Fibroblast of villous mesenchyme (primary cell): Measurements from ENCODE around the gene JHY. TPM values are rescaled to one million over a fixed set of nuclear protein-coding genes. Genes with fewer than 3 reads are reported as not detected.

ENCODE experiments used
- DNase-seq: peaks from one replicate; pipeline ENCODE4 v3.0.0-alpha.2; 2010; ENCODE audit warnings: low read depth
- H3K4me3 ChIP-seq: 2 replicates; pipeline ENCODE4 v1.5.1; 2011; ENCODE audit warnings: low read depth, mild to moderate bottlenecking, low read length
- total RNA-seq: library from RNA; depleted of rRNA; stranded (reverse); fragments of >200 nt; gene quantifications from 2 replicates; pipeline ENCODE4 v1.2.3, GENCODE V29; 2012
- TF ChIP-seq, protein P1 (sequence below): IDR thresholded peaks from 2 replicates; pipeline ENCODE4 v1.5.1; 2012; ENCODE audit warnings: low read depth, mild to moderate bottlenecking, low read length; ENCODE audit not compliant: insufficient read depth

JHY gene
- total RNA-seq, 1 donor = 5.2 TPM

DNA sequence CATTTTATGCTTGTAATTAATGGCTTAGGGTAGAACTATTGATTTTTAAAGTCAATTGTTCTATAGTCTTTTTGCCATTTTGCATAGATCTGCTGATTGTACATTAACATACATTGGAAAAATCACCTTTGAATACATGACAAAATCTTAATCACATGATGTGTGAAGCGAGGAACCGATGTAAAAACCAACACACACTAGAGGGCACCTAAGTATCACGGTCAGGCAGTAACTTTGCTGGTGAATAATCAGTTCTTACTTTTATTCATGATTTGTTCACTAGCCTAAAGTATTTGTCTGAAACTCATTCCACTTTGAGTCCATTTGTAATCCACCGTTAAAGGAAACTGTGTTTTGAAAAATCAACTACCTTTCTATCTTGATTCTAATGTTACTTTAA lies 28.2 kb downstream of the JHY start:
- TF ChIP-seq, protein P1, sequence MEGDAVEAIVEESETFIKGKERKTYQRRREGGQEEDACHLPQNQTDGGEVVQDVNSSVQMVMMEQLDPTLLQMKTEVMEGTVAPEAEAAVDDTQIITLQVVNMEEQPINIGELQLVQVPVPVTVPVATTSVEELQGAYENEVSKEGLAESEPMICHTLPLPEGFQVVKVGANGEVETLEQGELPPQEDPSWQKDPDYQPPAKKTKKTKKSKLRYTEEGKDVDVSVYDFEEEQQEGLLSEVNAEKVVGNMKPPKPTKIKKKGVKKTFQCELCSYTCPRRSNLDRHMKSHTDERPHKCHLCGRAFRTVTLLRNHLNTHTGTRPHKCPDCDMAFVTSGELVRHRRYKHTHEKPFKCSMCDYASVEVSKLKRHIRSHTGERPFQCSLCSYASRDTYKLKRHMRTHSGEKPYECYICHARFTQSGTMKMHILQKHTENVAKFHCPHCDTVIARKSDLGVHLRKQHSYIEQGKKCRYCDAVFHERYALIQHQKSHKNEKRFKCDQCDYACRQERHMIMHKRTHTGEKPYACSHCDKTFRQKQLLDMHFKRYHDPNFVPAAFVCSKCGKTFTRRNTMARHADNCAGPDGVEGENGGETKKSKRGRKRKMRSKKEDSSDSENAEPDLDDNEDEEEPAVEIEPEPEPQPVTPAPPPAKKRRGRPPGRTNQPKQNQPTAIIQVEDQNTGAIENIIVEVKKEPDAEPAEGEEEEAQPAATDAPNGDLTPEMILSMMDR = peak; percentile 38
- DNase-seq = peak; percentile 48
- H3K4me3 ChIP-seq = no peak overlapping the region

DNA sequence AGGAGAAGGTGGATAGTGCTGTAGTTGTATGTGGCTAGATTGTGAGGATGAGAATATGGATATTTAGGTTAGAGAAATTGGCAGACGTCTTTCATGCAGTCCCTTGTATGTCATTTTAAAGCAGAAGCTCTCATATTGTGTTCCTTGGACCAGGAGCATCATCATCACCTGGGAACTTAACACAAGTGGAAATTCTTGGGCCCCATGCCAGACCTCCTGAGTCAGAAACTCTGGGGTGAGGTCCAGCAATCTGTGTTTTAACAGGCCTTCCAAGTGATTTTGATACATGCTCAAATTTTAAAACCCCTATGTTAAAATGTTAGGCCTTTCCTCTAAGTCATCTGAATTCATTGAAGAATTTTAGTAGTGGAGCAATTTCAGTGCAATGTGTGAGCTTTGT lies 34.8 kb downstream of the JHY start:
- no peak overlapping the region for H3K4me3 ChIP-seq
- no peak for DNase-seq
- TF ChIP-seq, protein P1 = no peak

DNA sequence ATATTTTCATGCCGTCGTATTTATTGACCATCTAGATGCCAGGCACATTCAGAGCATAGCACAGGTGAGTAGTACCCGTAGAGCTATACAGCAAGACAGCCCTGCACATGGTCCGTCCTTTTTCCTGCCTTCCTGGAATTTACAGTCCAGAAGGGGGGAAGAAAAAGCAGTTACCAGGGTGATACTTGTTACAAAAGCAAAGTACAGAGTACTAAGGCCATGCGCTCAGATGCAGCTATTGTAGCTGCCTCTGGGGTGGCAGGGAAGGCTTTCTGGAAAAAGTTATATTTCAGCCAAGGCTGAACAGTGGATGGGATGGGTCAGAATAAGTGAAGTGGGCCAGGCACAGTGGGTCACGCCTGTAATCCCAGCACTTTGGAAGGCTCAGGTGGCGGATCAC lies 36.2 kb downstream of the JHY start:
- DNase-seq = no peak
- TF ChIP-seq, protein P1 = no peak
- H3K4me3 ChIP-seq = no peak overlapping the region

DNA sequence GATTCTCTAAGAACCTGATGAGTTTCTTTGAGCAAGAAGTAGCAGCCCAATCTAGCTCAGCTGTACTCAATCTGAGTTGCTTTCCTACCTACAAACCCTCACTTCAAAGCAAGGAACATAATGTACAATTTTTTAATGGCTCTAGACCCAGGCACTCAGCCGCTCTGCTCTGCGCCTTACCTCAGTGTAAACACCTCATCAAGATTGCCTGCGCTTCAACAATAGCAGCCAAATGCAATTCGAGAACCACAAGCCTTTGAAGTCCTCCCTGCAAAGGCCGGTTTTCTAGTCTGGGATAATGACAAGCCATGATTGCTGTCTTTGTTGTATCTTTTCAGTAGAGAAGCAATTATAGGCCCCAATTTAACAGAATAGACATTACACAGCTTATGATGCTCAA lies 38.0 kb downstream of the JHY start:
- no peak overlapping the region for H3K4me3 ChIP-seq
- no peak for DNase-seq
- TF ChIP-seq, protein P1 = no peak

DNA sequence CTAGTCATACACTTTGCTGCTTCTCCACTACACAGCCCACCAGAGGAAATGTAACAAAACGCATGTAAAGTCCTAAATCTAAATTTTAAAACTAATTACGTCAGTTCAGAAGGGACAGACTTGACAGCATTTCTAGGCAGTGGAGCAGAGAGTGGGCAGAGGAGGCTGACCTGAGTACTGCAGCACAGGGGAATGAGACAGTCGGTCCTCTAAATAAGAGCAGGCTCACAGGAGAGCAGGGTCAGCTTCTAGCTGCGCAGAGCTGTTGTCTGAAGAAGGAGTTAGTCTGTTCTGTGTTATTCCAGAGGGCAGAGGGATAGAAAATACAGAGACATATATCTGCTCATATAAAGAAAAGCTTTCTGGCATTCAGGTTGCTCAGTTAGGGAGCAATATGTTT lies 40.3 kb downstream of the JHY start:
- TF ChIP-seq, protein P1 = no peak
- DNase-seq = no peak
- no peak overlapping the region for H3K4me3 ChIP-seq

DNA sequence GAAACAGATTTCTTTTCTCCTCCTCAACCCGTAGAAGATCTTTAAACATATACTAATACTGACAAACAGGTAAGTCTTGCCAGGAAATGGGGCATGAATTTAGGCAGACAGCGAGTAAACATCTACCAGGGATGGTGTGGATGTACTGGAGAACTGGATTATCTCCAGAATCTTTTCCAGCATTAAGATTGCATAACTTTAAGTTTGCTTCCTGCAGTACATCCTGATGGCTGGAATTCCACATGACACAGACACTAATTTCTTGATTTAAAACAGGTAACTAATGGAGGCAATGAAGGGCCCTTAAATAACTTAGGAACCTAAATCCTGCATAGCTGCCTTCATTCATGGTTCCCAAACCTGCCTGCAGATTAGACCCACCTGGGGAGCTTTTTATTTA lies 40.7 kb downstream of the JHY start:
- DNase-seq = peak; percentile 26
- TF ChIP-seq, protein P1 = no peak
- no peak overlapping the region for H3K4me3 ChIP-seq

DNA sequence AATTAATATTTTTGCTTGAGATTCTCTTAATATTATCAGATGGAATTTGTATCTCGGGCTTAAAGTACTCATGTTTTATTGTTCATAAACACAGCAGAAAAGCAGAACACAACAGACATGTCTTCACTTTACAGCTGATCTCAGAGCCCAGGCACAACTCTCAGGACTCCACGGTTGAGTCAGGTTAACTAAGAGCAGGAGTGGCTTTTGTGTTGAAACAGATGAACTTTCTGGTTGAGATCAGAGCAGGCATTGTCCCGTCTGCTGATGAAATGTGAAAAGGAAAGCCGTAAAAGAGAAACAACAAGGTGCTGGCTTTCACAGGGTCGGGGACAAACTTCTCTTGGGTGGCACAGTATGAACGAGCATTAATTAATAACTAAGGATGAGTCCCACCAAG lies 49.0 kb downstream of the JHY start:
- no peak overlapping the region for H3K4me3 ChIP-seq
- DNase-seq = no peak
- TF ChIP-seq, protein P1 = no peak
